SK-N-SH (cell line): Measurements from ENCODE around the gene SEPTIN14. TPM values are rescaled to one million over a fixed set of nuclear protein-coding genes. Genes with fewer than 3 reads are reported as not detected.
"Not testable (repeated sequence)": the region's sequence is repeated elsewhere in the genome, so short reads cannot be mapped to it uniquely, and the experiment has no call there.

Experiments used
- CTCF ChIA-PET: fragments of 300-600, 350-600 bp; formaldehyde crosslinking; extraction: SDS; loops from one replicate; lab custom pipeline; 2021; lab: Yijun Ruan, JAX
- POLR2A ChIA-PET: fragments of 350-600 bp; sonication (Branson Sonifier 250); formaldehyde crosslinking; extraction: SDS; loops from one replicate; lab custom pipeline; 2020; ENCODE audit warnings: antibody characterized with exemption, inconsistent platforms; lab: Yijun Ruan, JAX
- DNase-seq: peaks from one replicate; pipeline ENCODE4 v3.0.0; 2012
- H2AFZ ChIP-seq: fragments of 200-600 bp; sonication (generic); 2 replicates; pipeline ENCODE4 v1.8.1; 2016; ENCODE audit warnings: antibody characterized with exemption, mild to moderate bottlenecking, low read depth
- H3F3A ChIP-seq: fragments of 200-600 bp; sonication (generic); replicated peaks from 2 replicates; pipeline ENCODE3; 2016; ENCODE audit warnings: antibody characterized with exemption, mild to moderate bottlenecking; ENCODE audit not compliant: insufficient read depth
- H3K27ac ChIP-seq, 2 experiments: fragments of 200-500 bp in 1 of 2; fragments of 200-600 bp in 1 of 2; sonication (Bioruptor generic) in 1 of 2; sonication (generic), shearing (Covaris generic) in 1 of 2; 2 replicates each; pipeline versions ENCODE4 v1.5.1 to v1.6.1; 2014 to 2016; ENCODE audit warnings: low read depth in 2 of 2, inconsistent platforms in 1 of 2, low read length in 1 of 2, mild to moderate bottlenecking in 1 of 2, mixed read lengths in 1 of 2
- H3K27me3 ChIP-seq: fragments of 200-600 bp; sonication (generic), shearing (Covaris generic); 2 replicates; pipeline ENCODE4 v1.6.1; 2016; ENCODE audit warnings: mixed run types; ENCODE audit not compliant: insufficient read depth
- H3K36me3 ChIP-seq, 2 experiments: fragments of 200-500 bp in 1 of 2; fragments of 200-600 bp in 1 of 2; sonication (Bioruptor generic) in 1 of 2; sonication (generic) in 1 of 2; replicated peaks in 1 of 2; 2 replicates each; pipeline versions ENCODE3 to v1.5.1; 2014 to 2016; ENCODE audit warnings: low read length in 1 of 2, mild to moderate bottlenecking in 1 of 2; ENCODE audit not compliant: insufficient read depth in 2 of 2, control insufficient read depth in 1 of 2
- H3K4me1 ChIP-seq, 2 experiments: fragments of 200-500 bp in 1 of 2; fragments of 200-600 bp in 1 of 2; sonication (Bioruptor generic) in 1 of 2; sonication (generic), shearing (Covaris generic) in 1 of 2; 2 replicates each; pipeline versions ENCODE4 v1.5.1 to v1.6.1; 2014 to 2016; ENCODE audit warnings: low read depth in 1 of 2, low read length in 1 of 2, mixed run types in 1 of 2; ENCODE audit not compliant: insufficient read depth in 2 of 2, control insufficient read depth in 1 of 2
- H3K4me2 ChIP-seq: fragments of 200-600 bp; sonication (generic), shearing (Covaris generic); 2 replicates; pipeline ENCODE4 v1.6.1; 2017; ENCODE audit warnings: mixed run types
- H3K4me3 ChIP-seq, 2 experiments: fragments of 200-500 bp in 1 of 2; fragments of 200-600 bp in 1 of 2; sonication (Bioruptor generic) in 1 of 2; sonication (generic), shearing (Covaris generic) in 1 of 2; 2 replicates each; pipeline versions ENCODE4 v1.5.1 to v1.8.1; 2014 to 2016; ENCODE audit warnings: low read depth in 2 of 2, inconsistent platforms in 1 of 2, low read length in 1 of 2, mild to moderate bottlenecking in 1 of 2, mixed read lengths in 1 of 2, moderate library complexity in 1 of 2
- H3K79me2 ChIP-seq: fragments of 200-600 bp; sonication (generic); 2 replicates; pipeline ENCODE4 v1.8.1; 2017; ENCODE audit warnings: mild to moderate bottlenecking; ENCODE audit not compliant: insufficient read depth
- H3K9ac ChIP-seq: fragments of 200-600 bp; sonication (generic); 2 replicates; pipeline ENCODE4 v1.6.1; 2017; ENCODE audit warnings: mixed run types
- H3K9me2 ChIP-seq: fragments of 200-600 bp; sonication (generic); 2 replicates; pipeline ENCODE4 v1.6.1; 2017; ENCODE audit warnings: mixed run types
- H3K9me3 ChIP-seq: fragments of 200-600 bp; sonication (generic); 2 replicates; pipeline ENCODE4 v1.6.1; 2017; ENCODE audit warnings: mixed run types, mild to moderate bottlenecking, moderate library complexity
- H4K20me1 ChIP-seq: fragments of 200-600 bp; sonication (generic); 2 replicates; pipeline ENCODE4 v1.6.1; 2017; ENCODE audit warnings: mild to moderate bottlenecking, mixed run types; ENCODE audit not compliant: insufficient read depth
- EP300 ChIP-seq, 2 experiments: IDR thresholded peaks; 2 replicates each; pipeline versions ENCODE4 v1.4.0 to v1.6.1; 2012; ENCODE audit warnings: borderline replicate concordance in 1 of 2, low read depth in 1 of 2, low read length in 1 of 2
- FOXJ3 ChIP-seq: sonication (generic); formaldehyde crosslinking; IDR thresholded peaks from 2 replicates; pipeline ENCODE4 v1.5.1; 2020; ENCODE audit warnings: mild to moderate bottlenecking, missing genetic modification reagents
- FOXM1 ChIP-seq: IDR thresholded peaks from 2 replicates; pipeline ENCODE4 v1.4.0; 2012; ENCODE audit warnings: low read depth, mild to moderate bottlenecking
- NRF1 ChIP-seq: IDR thresholded peaks from 2 replicates; pipeline ENCODE4 v1.6.1; 2012; ENCODE audit warnings: low read depth, mild to moderate bottlenecking, low read length
- POLR2AphosphoS5 ChIP-seq: IDR thresholded peaks from 2 replicates; pipeline ENCODE4 v1.6.1; 2012; ENCODE audit warnings: low read depth, low read length
- RCOR1 ChIP-seq: fragments of 150-350 bp; IDR thresholded peaks from 2 replicates; pipeline ENCODE4 v1.6.1; 2017; ENCODE audit warnings: antibody characterized with exemption, low read length
- RFX5 ChIP-seq: IDR thresholded peaks from 2 replicates; pipeline ENCODE4 v1.6.1; 2012; ENCODE audit warnings: mild to moderate bottlenecking, improper control_type of control experiment, low read length
- RXRA ChIP-seq: IDR thresholded peaks from 2 replicates; pipeline ENCODE4 v1.4.0; 2012; ENCODE audit warnings: low read depth, mild to moderate bottlenecking, borderline replicate concordance
- WGBS: methylation state at CpG from one replicate; pipeline ENCODE4 v1.1.6; 2017; ENCODE audit warnings: low lambda C conversion rate; 5-methylcytosine and 5-hydroxymethylcytosine counted together
- polyA plus RNA-seq, 3 experiments: library from polyadenylated mRNA; depleted of rRNA; stranded (reverse); fragments of >200 nt; gene quantifications; 2 replicates each; pipeline ENCODE4 v1.2.3, GENCODE V29; 2012
- TF ChIP-seq, protein P1 (sequence below): fragments of 150-350 bp; IDR thresholded peaks from 2 replicates; pipeline ENCODE4 v1.6.1; 2017; ENCODE audit warnings: antibody characterized with exemption, low read length, low read depth, borderline replicate concordance
- TF ChIP-seq, protein P2 (sequence below): fragments of 200-600 bp; sonication (generic); IDR thresholded peaks from 2 replicates; pipeline ENCODE4 v1.6.1; 2017; ENCODE audit warnings: antibody characterized with exemption, mild to moderate bottlenecking, moderate library complexity
- TF ChIP-seq, protein P3 (sequence below): IDR thresholded peaks from 2 replicates; pipeline ENCODE4 v1.4.0; 2012; ENCODE audit warnings: low read depth
- TF ChIP-seq, protein P4 (sequence below): IDR thresholded peaks from 2 replicates; pipeline ENCODE4 v1.4.0; 2012; ENCODE audit warnings: low read depth, borderline replicate concordance
- TF ChIP-seq, protein P5 (sequence below): IDR thresholded peaks from 2 replicates; pipeline ENCODE4 v1.6.1; 2012; ENCODE audit warnings: mild to moderate bottlenecking, low read depth, low read length, moderate library complexity

The SEPTIN14 gene
- polyA plus RNA-seq, 1 of the 3 experiments (the other 2 are of a cell fraction): not detected

DNA sequence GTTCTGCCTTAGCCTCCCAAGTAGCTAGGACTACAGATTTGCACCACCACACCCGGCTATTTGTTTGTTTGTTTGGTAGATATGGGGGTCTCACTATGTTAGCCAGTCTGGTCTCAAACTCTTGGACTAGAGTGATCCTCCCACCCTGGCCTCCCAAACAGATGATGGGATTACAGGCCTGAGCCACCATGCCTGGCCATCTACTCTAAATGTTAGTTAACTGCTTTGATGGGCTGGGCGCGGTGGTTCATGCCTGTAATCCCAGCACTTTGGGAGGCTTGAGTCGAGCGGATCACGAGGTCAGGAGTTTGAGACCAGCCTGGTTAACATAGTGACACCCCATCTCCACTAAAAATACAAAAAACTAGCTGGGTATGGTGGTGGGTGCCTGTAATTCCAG, 74.8 kb downstream of the SEPTIN14 start (continued):
- TF ChIP-seq, protein P1, sequence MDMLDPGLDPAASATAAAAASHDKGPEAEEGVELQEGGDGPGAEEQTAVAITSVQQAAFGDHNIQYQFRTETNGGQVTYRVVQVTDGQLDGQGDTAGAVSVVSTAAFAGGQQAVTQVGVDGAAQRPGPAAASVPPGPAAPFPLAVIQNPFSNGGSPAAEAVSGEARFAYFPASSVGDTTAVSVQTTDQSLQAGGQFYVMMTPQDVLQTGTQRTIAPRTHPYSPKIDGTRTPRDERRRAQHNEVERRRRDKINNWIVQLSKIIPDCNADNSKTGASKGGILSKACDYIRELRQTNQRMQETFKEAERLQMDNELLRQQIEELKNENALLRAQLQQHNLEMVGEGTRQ: no peak
- no peak for TF ChIP-seq NRF1
- TF ChIP-seq RXRA: no peak
- no peak for TF ChIP-seq FOXJ3 (CRISPR knock-in tag)
- TF ChIP-seq RCOR1: no peak
- no peak for TF ChIP-seq EP300 (IDR thresholded peaks at IDR 0.05; ENCODE audit: borderline replicate concordance in 1 of 2, low read depth in 1 of 2, low read length in 1 of 2)
- TF ChIP-seq POLR2AphosphoS5: no peak
- TF ChIP-seq, all 33 proteins: peak for 0

DNA sequence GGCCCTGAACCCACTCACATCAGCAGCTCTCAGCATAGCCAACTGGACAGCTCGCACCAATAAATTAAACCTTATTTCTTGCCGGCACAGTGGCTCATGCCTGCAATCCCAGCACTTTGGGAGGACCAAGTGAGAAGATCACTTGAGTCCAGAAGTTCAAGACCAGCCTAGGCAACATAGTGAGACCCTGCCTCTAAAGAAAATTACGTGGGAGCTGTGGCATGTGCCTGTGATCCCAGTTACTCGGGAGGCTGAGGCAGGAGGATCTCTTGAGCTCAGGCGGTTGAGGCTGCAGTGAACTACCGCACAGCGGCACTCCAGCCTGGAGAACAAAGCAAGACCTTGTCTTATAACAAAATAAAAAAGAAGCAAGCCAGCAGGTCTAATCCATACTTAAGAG, 75.7 kb downstream of the SEPTIN14 start:
- TF ChIP-seq, protein P2, sequence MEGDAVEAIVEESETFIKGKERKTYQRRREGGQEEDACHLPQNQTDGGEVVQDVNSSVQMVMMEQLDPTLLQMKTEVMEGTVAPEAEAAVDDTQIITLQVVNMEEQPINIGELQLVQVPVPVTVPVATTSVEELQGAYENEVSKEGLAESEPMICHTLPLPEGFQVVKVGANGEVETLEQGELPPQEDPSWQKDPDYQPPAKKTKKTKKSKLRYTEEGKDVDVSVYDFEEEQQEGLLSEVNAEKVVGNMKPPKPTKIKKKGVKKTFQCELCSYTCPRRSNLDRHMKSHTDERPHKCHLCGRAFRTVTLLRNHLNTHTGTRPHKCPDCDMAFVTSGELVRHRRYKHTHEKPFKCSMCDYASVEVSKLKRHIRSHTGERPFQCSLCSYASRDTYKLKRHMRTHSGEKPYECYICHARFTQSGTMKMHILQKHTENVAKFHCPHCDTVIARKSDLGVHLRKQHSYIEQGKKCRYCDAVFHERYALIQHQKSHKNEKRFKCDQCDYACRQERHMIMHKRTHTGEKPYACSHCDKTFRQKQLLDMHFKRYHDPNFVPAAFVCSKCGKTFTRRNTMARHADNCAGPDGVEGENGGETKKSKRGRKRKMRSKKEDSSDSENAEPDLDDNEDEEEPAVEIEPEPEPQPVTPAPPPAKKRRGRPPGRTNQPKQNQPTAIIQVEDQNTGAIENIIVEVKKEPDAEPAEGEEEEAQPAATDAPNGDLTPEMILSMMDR: no peak
- TF ChIP-seq, protein P3, sequence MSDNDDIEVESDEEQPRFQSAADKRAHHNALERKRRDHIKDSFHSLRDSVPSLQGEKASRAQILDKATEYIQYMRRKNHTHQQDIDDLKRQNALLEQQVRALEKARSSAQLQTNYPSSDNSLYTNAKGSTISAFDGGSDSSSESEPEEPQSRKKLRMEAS: no peak
- TF ChIP-seq, protein P4, sequence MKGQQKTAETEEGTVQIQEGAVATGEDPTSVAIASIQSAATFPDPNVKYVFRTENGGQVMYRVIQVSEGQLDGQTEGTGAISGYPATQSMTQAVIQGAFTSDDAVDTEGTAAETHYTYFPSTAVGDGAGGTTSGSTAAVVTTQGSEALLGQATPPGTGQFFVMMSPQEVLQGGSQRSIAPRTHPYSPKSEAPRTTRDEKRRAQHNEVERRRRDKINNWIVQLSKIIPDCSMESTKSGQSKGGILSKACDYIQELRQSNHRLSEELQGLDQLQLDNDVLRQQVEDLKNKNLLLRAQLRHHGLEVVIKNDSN: no peak
- no peak for TF ChIP-seq NRF1
- no peak for TF ChIP-seq FOXJ3 (CRISPR knock-in tag)
- TF ChIP-seq FOXM1: no peak
- TF ChIP-seq, protein P5, sequence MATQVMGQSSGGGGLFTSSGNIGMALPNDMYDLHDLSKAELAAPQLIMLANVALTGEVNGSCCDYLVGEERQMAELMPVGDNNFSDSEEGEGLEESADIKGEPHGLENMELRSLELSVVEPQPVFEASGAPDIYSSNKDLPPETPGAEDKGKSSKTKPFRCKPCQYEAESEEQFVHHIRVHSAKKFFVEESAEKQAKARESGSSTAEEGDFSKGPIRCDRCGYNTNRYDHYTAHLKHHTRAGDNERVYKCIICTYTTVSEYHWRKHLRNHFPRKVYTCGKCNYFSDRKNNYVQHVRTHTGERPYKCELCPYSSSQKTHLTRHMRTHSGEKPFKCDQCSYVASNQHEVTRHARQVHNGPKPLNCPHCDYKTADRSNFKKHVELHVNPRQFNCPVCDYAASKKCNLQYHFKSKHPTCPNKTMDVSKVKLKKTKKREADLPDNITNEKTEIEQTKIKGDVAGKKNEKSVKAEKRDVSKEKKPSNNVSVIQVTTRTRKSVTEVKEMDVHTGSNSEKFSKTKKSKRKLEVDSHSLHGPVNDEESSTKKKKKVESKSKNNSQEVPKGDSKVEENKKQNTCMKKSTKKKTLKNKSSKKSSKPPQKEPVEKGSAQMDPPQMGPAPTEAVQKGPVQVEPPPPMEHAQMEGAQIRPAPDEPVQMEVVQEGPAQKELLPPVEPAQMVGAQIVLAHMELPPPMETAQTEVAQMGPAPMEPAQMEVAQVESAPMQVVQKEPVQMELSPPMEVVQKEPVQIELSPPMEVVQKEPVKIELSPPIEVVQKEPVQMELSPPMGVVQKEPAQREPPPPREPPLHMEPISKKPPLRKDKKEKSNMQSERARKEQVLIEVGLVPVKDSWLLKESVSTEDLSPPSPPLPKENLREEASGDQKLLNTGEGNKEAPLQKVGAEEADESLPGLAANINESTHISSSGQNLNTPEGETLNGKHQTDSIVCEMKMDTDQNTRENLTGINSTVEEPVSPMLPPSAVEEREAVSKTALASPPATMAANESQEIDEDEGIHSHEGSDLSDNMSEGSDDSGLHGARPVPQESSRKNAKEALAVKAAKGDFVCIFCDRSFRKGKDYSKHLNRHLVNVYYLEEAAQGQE: no peak
- no peak for TF ChIP-seq RFX5
- Histone ChIP-seq H3K4me2 (no peak overlapping the region), H2AFZ (no peak overlapping the region), H3K4me3 (no peak overlapping the region), H3K27me3 (peaks cover 23% of the 10 kb centered on the region), H3K36me3 (no peaks in the 10 kb centered on the region), H3K27ac (no peak overlapping the region), H3K79me2 (no peaks in the 10 kb centered on the region), H3K9ac (no peak overlapping the region), H3K9me2 (no peaks in the 10 kb centered on the region), H4K20me1 (no peaks in the 10 kb centered on the region), H3K9me3 (no peaks in the 10 kb centered on the region), H3K4me1 (no peaks in the 10 kb centered on the region), H3F3A (no peaks in the 10 kb centered on the region)
- DNase-seq: no peak
- ChIA-PET POLR2A (no interaction called here), CTCF (no interaction called here)
- WGBS: 31% methylated on average over 7 of the region's 7 CpGs

DNA sequence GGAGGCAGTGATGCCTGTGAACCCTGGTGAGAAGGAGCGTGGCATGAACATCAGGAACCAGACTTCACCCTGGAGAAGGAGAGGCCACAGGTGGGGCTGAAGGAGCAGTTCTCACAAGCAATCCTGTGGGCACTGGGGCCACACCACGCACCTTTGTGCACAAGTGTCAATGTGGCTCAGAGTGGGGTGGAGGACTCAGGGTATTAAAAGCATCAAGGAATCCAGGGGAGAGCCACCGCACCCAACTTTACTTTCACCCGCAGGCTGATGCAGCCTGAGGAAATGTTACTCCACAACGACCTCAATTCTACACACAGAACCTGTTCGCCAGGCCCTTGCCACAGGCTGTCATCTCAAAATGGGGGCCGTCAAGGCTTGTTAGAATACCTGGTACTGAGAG, 77.1 kb downstream of the SEPTIN14 start:
- H3K4me1 ChIP-seq, H3F3A ChIP-seq, H4K20me1 ChIP-seq, H3K9me3 ChIP-seq, POLR2A ChIA-PET, H3K9me2 ChIP-seq, H3K36me3 ChIP-seq, DNase-seq, H3K27ac ChIP-seq, CTCF ChIA-PET, H3K79me2 ChIP-seq, H3K4me3 ChIP-seq, H3K4me2 ChIP-seq, H3K9ac ChIP-seq, H2AFZ ChIP-seq: not testable (repeated sequence)
- H3K27me3 ChIP-seq: peaks cover 35% of the 10 kb centered on the region
- WGBS: 21% methylated on average over 7 of the region's 7 CpGs
